Astrocyte (in vitro differentiated cells and primary cell): ENCODE measurements around the gene MYO1B. TPM values are rescaled to one million over a fixed set of nuclear protein-coding genes. Genes with fewer than 3 reads are reported as not detected.
A peak's percentile ranks its signal among the peaks of the same experiment; 100 is the strongest.

Experiments used
- DNase-seq: peaks from one replicate; pipeline ENCODE4 v3.0.0-alpha.2; 2010; ENCODE audit warnings: low read depth
- FAIRE-seq: peaks from 2 replicates; lab custom pipeline; 2011; peaks lifted over from hg19 to GRCh38; lab: Jason Lieb, UNC
- H2AFZ ChIP-seq: 2 replicates; pipeline ENCODE4 v1.6.0; 2012; ENCODE audit warnings: low read depth, low read length, inconsistent platforms
- H3K27ac ChIP-seq: 2 replicates; pipeline ENCODE4 v1.5.1; 2011; ENCODE audit warnings: low read depth, low read length, inconsistent platforms
- H3K27me3 ChIP-seq: 2 replicates; pipeline ENCODE4 v1.6.0; 2011; ENCODE audit warnings: low read length, inconsistent platforms; ENCODE audit not compliant: insufficient read depth
- H3K36me3 ChIP-seq: 2 replicates; pipeline ENCODE4 v1.5.1; 2011; ENCODE audit warnings: low read length, inconsistent platforms; ENCODE audit not compliant: insufficient read depth
- H3K4me1 ChIP-seq: 2 replicates; pipeline ENCODE4 v1.5.1; 2011; ENCODE audit warnings: low read length, inconsistent platforms; ENCODE audit not compliant: insufficient read depth
- H3K4me2 ChIP-seq: 2 replicates; pipeline ENCODE4 v1.6.0; 2012; ENCODE audit warnings: low read length, inconsistent platforms
- H3K4me3 ChIP-seq: 2 replicates; pipeline ENCODE4 v1.5.1; 2011; ENCODE audit warnings: low read depth, mild to moderate bottlenecking, low read length, inconsistent platforms; ENCODE audit not compliant: insufficient read depth
- H3K79me2 ChIP-seq: 2 replicates; pipeline ENCODE4 v1.6.0; 2012; ENCODE audit warnings: mild to moderate bottlenecking, low read length, inconsistent platforms; ENCODE audit not compliant: insufficient read depth
- H3K9ac ChIP-seq: 2 replicates; pipeline ENCODE4 v1.6.0; 2012; ENCODE audit warnings: mild to moderate bottlenecking, low read length, inconsistent platforms
- H3K9me3 ChIP-seq: 2 replicates; pipeline ENCODE4 v1.5.1; 2012; ENCODE audit warnings: low read depth, mild to moderate bottlenecking, low read length, inconsistent platforms; ENCODE audit not compliant: insufficient read depth
- H4K20me1 ChIP-seq: 2 replicates; pipeline ENCODE4 v1.6.0; 2012; ENCODE audit warnings: low read length, inconsistent platforms; ENCODE audit not compliant: insufficient read depth
- H3K27ac Mint-ChIP-seq: one replicate; pipeline ENCODE4 v1.8.0; 2021; ENCODE audit warnings: mild to moderate bottlenecking, mixed read lengths; ENCODE audit not compliant: unreplicated experiment
- H3K27me3 Mint-ChIP-seq: one replicate; pipeline ENCODE4 v1.8.0; 2021; ENCODE audit warnings: low read depth, mixed read lengths; ENCODE audit not compliant: unreplicated experiment
- H3K36me3 Mint-ChIP-seq: one replicate; pipeline ENCODE4 v1.8.0; 2021; ENCODE audit warnings: low read depth, mixed read lengths; ENCODE audit not compliant: unreplicated experiment
- H3K4me1 Mint-ChIP-seq: one replicate; pipeline ENCODE4 v1.8.0; 2021; ENCODE audit warnings: low read depth, mixed read lengths; ENCODE audit not compliant: unreplicated experiment
- H3K4me3 Mint-ChIP-seq: one replicate; pipeline ENCODE4 v1.8.0; 2021; ENCODE audit warnings: mild to moderate bottlenecking, moderate library complexity, mixed read lengths; ENCODE audit not compliant: unreplicated experiment
- H3K9me3 Mint-ChIP-seq: one replicate; pipeline ENCODE4 v1.8.0; 2021; ENCODE audit warnings: mild to moderate bottlenecking, mixed read lengths; ENCODE audit not compliant: unreplicated experiment
- EZH2 ChIP-seq: IDR thresholded peaks from 2 replicates; pipeline ENCODE4 v1.6.1; 2012; ENCODE audit warnings: mild to moderate bottlenecking, low read length, inconsistent platforms; ENCODE audit not compliant: insufficient read depth
- total RNA-seq: library from RNA; stranded (reverse); gene quantifications from 2 replicates; pipeline ENCODE4 v1.2.1, GENCODE V29; 2021
- TF ChIP-seq, protein P1 (sequence below): IDR thresholded peaks from 2 replicates; pipeline ENCODE4 v1.5.1; 2011; ENCODE audit warnings: low read depth, mild to moderate bottlenecking, inconsistent platforms, low read length, moderate library complexity; ENCODE audit not compliant: insufficient read depth

Gene MYO1B
- total RNA-seq, 1 donor from 2014 or later = 95.7 TPM

DNA sequence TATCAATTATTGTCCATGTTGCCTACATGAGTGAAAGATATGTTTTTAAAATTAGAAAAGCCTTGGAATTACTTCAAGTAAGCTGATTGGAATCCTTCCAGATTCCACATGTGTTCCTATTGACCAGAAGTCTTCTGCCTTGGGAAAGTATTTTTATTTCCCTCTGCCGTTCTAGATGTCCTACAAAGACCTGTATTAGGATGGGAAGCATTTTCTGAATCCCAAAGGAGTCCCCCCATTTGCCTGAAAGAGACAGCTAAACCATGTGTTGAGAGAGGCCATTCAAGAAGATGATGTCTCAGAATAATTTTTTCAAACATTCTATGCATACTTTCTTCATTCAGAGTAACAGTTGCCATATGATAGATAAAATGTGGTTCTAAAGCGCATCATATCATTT, 19.0 kb upstream of the MYO1B start:
- Mint-ChIP-seq H3K27me3 (no peaks in the 10 kb centered on the region), H3K36me3 (no peaks in the 10 kb centered on the region), H3K9me3 (no peaks in the 10 kb centered on the region), H3K4me3 (no peak overlapping the region), H3K4me1 (peaks cover 39% of the 10 kb centered on the region), H3K27ac (no peak overlapping the region)
- FAIRE-seq (no peak), DNase-seq (peak; percentile 34)
- no peaks in the 10 kb centered on the region for H3K79me2 ChIP-seq
- no peak overlapping the region for H3K27ac ChIP-seq
- H4K20me1 ChIP-seq = no peaks in the 10 kb centered on the region
- no peak overlapping the region for H3K4me3 ChIP-seq
- TF ChIP-seq EZH2 = no peak
- TF ChIP-seq, protein P1, sequence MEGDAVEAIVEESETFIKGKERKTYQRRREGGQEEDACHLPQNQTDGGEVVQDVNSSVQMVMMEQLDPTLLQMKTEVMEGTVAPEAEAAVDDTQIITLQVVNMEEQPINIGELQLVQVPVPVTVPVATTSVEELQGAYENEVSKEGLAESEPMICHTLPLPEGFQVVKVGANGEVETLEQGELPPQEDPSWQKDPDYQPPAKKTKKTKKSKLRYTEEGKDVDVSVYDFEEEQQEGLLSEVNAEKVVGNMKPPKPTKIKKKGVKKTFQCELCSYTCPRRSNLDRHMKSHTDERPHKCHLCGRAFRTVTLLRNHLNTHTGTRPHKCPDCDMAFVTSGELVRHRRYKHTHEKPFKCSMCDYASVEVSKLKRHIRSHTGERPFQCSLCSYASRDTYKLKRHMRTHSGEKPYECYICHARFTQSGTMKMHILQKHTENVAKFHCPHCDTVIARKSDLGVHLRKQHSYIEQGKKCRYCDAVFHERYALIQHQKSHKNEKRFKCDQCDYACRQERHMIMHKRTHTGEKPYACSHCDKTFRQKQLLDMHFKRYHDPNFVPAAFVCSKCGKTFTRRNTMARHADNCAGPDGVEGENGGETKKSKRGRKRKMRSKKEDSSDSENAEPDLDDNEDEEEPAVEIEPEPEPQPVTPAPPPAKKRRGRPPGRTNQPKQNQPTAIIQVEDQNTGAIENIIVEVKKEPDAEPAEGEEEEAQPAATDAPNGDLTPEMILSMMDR = no peak
- no peaks in the 10 kb centered on the region for H3K9me3 ChIP-seq
- H3K36me3 ChIP-seq = no peaks in the 10 kb centered on the region
- no peaks in the 10 kb centered on the region for H3K27me3 ChIP-seq
- no peak overlapping the region for H3K9ac ChIP-seq
- H3K4me2 ChIP-seq = no peak overlapping the region
- peaks cover 20% of the 10 kb centered on the region for H3K4me1 ChIP-seq
- no peak overlapping the region for H2AFZ ChIP-seq

DNA sequence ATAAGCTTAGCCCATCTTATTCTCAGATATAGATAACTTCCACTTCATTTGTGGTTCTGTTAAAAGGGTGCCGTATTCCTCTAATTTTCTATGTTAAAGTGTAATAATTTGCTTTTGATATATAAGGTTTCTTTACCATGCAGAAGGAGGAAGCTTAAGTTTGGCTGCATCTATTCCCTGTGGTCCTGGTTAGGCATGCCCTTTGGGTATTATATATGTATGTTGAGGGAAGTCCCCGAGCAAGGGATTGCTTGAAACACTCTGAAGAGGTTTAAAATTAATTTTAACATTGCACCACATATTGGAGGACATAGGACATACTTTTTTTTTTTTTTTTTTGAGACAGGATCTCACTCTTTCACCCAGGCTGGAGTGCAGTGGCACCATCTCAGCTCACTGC, 16.9 kb upstream of the MYO1B start:
- TF ChIP-seq EZH2 = no peak
- peaks cover 48% of the 10 kb centered on the region for H3K4me1 Mint-ChIP-seq
- Histone ChIP-seq H3K9me3 (no peaks in the 10 kb centered on the region), H4K20me1 (no peaks in the 10 kb centered on the region), H3K4me1 (peaks cover 26% of the 10 kb centered on the region), H3K27ac (no peak overlapping the region), H3K79me2 (no peaks in the 10 kb centered on the region), H3K36me3 (no peaks in the 10 kb centered on the region), H3K27me3 (no peaks in the 10 kb centered on the region), H3K4me3 (no peak overlapping the region), H3K4me2 (no peak overlapping the region), H2AFZ (no peak overlapping the region), H3K9ac (no peak overlapping the region)
- no peaks in the 10 kb centered on the region for H3K9me3 Mint-ChIP-seq
- DNase-seq = no peak
- H3K36me3 Mint-ChIP-seq = no peaks in the 10 kb centered on the region
- no peaks in the 10 kb centered on the region for H3K27me3 Mint-ChIP-seq
- H3K27ac Mint-ChIP-seq = no peak overlapping the region
- no peak for FAIRE-seq
- no peak overlapping the region for H3K4me3 Mint-ChIP-seq

DNA sequence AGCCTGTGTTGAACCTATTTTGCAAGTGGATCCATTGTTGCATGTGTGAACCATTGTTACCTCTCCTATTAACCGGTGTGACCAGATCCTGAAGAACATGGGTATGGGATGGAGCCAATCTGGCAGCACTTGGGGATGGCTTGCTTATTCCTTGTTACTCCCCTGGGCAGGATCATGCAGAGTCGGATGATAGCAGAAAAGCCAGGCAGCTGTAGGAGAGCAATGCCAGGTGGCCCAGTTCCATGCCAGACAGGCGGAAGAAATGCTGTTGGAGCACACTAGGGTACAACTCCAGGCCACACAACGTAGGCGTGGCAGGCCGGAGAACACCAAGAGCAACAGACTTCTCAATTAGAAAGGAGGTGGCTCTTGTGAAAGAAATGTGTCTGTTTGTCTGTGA, 16.3 kb upstream of the MYO1B start:
- H4K20me1 ChIP-seq = no peaks in the 10 kb centered on the region
- no peak for TF ChIP-seq EZH2
- TF ChIP-seq, protein P1 = no peak
- H3K27me3 ChIP-seq = no peaks in the 10 kb centered on the region
- H3K79me2 ChIP-seq = no peaks in the 10 kb centered on the region
- H2AFZ ChIP-seq = no peak overlapping the region
- H3K36me3 ChIP-seq = no peaks in the 10 kb centered on the region
- no peak overlapping the region for H3K27ac ChIP-seq
- peaks cover 26% of the 10 kb centered on the region for H3K4me1 ChIP-seq
- Mint-ChIP-seq H3K27me3 (no peaks in the 10 kb centered on the region), H3K36me3 (no peaks in the 10 kb centered on the region), H3K4me1 (peaks cover 48% of the 10 kb centered on the region), H3K9me3 (no peaks in the 10 kb centered on the region), H3K4me3 (no peak overlapping the region), H3K27ac (peak overlapping the region; percentile 42)
- H3K4me2 ChIP-seq = no peak overlapping the region
- no peaks in the 10 kb centered on the region for H3K9me3 ChIP-seq
- H3K4me3 ChIP-seq = no peak overlapping the region
- no peak for FAIRE-seq
- no peak overlapping the region for H3K9ac ChIP-seq
- DNase-seq = no peak
